ENCODE measurements around the gene BEAN1.

Gene BEAN1

DNA sequence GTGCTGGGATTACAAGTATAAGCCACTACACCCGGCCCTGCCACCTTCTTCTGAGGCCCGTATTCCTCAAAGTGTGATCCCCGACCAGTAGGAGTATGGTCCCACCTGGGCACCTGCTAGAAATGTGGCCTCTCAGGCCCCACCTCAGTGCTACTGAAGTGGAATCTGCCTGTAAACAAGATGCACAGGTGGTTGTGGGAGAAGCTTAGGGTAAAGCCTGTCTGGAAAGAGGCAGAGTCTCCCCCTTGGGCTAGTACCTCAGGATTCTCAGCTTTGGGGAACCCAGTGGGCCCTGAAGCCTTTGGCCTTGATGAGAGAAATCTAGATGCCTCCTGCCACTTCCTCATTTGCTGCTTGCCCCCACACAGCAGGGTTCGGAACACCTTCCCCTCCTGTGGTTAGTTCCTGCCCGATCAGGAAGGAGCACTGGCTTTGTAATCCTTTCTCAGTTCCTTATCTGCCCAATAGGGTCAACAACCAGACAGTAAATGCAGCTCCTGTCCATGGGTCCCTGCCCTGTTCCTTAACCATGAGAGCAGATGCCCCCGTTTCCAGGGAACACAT is 97.6 kb downstream of the BEAN1 start:
- no peak for FAIRE-seq

DNA sequence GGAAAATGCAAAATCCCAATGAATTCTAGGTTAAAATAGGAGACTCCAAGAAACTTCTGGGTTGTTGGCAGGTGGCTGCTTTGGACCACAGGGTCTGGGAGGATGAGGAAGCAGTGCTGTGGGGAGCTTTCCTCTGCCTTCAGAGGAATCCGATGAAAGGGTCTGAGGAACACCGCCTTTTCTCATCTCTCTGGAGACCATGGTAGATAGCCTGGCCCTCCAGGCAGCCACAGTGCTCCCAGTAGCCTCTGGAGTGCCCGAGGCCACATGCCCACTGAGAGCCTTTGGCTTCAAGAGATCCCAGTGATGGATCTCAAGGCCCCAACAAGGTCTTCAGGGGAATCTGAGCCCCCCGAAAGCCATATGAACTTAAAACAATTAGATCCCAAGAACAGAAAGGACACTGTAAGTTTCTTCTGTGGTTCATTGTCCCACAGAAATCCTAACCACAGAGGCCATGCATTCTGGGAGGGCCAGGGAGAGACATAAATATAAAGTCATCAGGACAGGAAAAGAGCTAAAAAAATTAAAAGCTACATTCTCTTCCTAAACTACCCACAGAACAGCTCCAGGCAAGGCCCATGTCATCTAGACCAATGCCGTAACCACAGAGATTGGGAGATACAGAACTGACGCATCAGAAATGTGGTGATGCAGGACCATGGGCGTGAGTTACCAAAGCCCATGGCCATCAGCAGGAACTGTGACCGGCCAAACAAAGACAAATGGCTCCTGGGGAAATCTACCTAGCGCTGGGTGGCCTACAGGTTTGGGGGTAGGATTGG is 98.5 kb downstream of the BEAN1 start:
- no peak for FAIRE-seq

DNA sequence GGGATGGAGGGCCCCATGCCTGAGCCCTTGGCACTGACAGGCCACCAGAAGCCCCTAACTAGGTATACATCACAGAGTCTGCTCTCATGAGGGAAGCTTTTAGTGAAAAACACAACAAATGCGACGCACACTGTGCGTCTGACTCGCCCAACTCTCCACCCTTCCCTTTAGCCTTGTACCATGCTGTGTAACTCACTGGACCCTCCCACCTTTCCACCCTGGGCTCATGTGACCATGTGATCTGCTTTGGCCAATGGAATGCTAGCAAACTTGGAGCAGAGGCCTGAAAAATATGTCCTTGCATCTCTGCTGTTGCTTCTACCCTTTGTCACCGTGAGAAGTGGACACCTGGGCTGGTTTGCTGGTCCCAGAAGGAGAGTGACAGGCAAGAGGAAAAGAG is 101.2 kb downstream of the BEAN1 start:
- no peak for FAIRE-seq

DNA sequence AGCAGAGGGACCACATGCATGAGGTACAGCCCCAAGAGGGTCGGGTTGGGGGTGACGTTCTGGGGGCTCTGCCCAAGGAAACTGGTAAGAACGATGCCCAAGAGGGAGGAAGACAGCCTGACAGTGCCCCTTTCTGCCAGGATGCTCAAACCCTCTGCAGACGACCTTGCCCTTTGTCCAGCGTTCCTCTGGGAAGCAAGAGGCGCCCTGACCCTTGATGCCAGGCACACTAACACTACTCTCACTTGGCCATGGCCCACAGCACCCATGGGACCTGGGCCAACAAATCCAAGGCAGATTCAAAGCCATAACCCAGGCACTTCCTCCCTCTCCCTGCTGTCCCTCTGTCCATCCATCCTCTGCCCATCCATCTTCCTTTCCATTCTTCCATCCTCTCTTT is 102.4 kb downstream of the BEAN1 start:
- FAIRE-seq, result no peak

All from G401.6 (cell line).